HG03159 (cell line): ENCODE measurements around the gene RSU1.

Experiments
- ATAC-seq: cut with Tn5 transposase; IDR thresholded peaks from one replicate; pipeline ENCODE4 v1.9.1; 2021; ENCODE audit warnings: mild to moderate bottlenecking, moderate library complexity; ENCODE audit not compliant: unreplicated experiment

Gene RSU1

GRCh38 chr10:16685551-16685950, 131.7 kb downstream of the RSU1 start:
- ATAC-seq, result no peak

GRCh38 chr10:16681521-16681920, 135.7 kb downstream of the RSU1 start:
- no peak for ATAC-seq

DNA sequence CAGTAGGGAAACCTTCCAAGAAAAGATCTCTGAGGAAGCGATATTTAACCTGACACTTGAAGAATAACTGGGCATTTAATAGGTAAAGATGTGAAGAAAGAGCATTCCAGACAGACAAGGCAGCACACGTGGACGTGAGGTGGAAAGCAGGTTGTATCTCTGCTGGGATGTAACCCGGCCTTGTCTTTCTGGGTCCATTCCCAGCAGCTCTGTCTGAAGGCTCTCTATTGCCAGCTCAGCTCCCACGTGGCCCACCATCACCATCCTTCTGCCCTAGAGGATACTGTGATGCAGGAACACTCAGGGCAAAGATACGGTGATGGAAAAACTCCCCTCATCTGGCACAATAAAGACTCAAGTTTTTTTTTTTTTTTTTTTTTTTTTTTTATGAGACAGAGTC, 137.7 kb downstream of the RSU1 start:
- ATAC-seq, result no peak

- ATAC-seq, result no peak
These were observed 141.9 kb downstream of the RSU1 start for GRCh38 chr10:16675334-16675733.

GRCh38 chr10:16674147-16674703, 143.0 kb downstream of the RSU1 start:
- ATAC-seq, result no peak

DNA sequence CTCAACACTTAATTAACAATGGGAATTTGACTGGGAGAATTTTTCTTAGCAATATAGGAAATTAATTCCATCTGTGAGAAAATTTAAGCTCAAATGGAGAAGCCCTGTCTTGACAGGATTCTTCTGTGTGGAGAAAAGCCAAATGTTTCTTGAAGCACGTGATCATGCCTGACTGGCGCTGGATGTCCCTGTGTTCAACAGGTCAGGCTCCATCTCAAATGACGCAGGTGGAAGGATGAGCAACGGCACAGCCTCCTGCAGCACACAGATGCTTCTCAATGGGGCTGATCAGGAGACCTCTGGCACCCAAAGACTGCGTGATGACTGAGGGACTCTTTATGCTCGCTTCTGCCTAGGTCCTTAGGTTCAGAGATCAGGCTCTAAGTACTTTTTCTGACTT, 143.8 kb downstream of the RSU1 start:
- ATAC-seq, result no peak

GRCh38 chr10:16663444-16663843, 153.8 kb downstream of the RSU1 start:
- no peak for ATAC-seq

DNA sequence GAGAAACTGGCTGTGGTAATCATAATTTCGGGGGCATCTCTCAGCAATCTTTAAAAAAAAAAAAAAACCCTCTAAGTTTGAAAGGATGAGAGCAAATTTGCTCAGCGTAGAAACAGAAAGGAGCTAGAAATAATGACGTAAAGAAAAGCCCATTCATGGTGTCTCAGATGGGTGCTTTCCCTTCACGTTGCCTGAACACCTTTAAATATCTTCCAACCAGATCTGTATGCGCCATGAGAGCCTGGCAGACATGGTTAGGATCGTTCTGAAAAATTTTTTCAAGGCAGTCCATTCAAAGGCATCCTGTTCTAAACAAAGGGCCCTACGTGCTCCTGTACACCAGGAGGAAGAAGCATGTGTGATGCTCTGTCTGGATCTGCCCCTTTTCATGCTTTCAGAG, 154.3 kb downstream of the RSU1 start:
- no peak for ATAC-seq

- ATAC-seq, result no peak
These were observed 160.3 kb downstream of the RSU1 start for GRCh38 chr10:16656895-16657294.

- no peak for ATAC-seq
These were observed 164.0 kb downstream of the RSU1 start for GRCh38 chr10:16653224-16653623.

GRCh38 chr10:16652154-16652553, 165.1 kb downstream of the RSU1 start:
- no peak for ATAC-seq

DNA sequence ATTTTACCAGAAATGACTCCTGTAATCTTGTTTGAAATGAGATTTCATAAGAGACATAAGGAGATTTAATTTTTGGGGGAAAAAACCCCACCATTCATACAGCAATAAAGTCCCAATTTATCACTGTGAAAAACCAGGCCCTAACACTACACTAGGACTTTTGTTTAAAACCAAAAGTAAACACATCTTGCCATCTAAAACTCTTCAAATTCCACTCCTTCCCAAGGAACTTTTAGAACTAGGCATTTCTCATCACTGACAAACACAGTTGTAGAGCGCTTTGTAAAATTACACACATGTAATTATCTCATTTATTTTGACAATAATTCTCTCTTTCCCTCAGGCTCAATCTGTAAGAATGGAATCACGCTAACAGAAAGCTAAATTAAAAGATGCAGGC, 167.5 kb downstream of the RSU1 start:
- no peak for ATAC-seq

GRCh38 chr10:16648366-16648765, 168.9 kb downstream of the RSU1 start:
- no peak for ATAC-seq

DNA sequence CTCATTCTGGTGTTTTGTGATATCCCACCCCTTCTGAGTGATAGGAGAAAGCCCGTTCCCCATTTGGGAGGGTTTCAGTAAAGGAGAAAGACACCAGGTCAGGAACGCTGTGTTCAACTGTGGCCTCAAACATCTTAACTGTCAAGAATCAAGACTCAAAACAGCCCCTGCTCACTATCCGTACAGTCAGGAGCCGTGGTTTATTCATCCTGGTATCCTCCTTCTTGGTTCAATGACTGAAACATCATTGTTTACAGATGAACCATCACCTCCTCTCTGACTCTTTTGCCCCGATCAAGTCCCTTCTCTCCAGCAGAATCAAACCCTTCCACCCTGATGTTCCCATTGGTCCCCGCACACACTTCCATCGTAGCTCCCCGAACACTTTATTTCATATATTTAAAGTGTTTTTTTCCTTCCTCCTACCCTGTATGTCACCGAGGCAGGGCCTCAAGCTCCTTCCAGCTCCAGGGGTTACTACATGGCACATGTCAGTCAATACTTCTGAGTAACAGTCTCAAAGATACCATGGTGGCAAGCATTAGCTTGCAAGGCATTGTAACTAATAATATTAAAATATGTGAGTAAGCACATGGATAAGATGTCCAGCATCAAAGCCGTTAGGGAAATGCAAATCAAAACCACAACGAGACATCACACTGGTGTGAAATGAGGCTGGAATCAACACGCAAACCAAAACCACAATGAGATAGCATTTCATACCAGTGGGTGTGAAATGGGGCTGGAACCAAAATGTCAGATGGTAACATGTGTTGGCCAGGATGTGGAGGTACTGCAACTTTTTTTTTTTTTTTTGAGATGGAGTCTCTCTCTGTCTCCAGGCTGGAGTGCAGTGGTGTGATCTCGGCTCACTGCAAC, 170.8 kb downstream of the RSU1 start:
- ATAC-seq, result no peak

GRCh38 chr10:16644146-16644545, 173.1 kb downstream of the RSU1 start:
- ATAC-seq, result no peak

DNA sequence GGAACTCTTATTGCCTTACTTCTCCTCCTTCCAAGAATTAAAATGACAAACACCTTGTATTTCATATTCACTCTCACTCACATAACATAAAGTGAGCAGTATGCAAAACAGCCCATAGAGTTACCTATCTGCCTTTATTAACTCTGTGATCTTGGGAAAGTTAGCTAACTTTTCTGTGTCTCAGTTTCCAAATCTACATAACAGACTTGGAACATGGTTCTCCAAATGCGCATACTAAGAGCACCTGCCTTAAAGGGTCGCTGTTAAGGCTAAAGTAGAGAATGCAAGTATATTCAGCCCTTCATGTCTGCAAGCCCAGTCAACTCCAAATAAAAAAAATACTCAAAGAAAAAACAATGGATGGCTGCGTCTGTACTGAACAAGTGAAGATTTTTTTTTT, 173.7 kb downstream of the RSU1 start:
- no peak for ATAC-seq

DNA sequence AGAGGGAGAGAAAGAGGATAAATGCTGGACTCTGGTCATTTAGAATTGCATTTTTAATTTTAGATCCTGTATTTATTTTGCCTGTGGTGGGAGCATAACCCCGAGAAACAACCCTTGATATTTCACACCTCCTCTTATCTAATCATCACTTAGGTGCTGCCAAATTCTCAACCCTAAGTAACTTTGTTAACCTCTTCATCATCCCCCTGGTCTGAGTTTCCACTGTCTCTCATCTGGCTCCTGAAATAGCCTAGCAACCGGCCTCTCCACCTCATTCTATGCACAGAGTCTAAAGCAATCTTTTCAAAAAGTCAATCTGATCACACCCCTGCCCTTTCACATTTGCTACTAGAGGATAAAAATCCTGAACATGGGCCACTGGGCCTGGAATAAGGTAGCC, 177.1 kb downstream of the RSU1 start:
- ATAC-seq, result no peak

- ATAC-seq, result no peak
These were observed 177.8 kb downstream of the RSU1 start for GRCh38 chr10:16639471-16639870.

GRCh38 chr10:16632996-16633395, 184.2 kb downstream of the RSU1 start:
- ATAC-seq, result no peak

GRCh38 chr10:16626697-16627096, 190.5 kb downstream of the RSU1 start:
- ATAC-seq, result no peak

DNA sequence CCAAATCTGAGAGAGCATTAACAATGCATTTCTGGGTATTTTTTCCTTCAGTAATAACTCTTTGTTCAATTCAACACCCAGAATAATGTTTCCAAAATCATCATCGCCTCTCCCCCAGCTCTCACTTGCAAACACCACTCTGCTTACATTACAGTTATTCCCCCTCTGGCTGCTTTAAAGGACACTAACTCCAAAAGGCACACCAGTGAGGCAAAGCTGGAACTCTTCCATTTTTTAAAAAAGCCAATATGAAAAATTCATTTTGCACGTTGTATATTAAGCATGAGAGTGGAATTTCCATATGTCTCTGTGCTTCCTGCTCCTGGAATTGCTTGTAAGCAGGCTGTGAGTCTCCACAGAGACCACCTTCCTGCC, 204.3 kb downstream of the RSU1 start:
- ATAC-seq, result no peak

- ATAC-seq, result no peak
These were observed 204.9 kb downstream of the RSU1 start for GRCh38 chr10:16612115-16612980.
